KOPT-K1 (cell line): ENCODE data around the gene KRTAP12-3.

Source experiments
- H3K27ac ChIP-seq: fragments of 200-600 bp; sonication (generic); 2 replicates; pipeline ENCODE4 v1.5.1; 2016; ENCODE audit warnings: antibody characterized with exemption, mild to moderate bottlenecking, low read depth, low read length; ENCODE audit not compliant: poor library complexity, severe bottlenecking
- H3K36me3 ChIP-seq: fragments of 200-600 bp; sonication (generic); 2 replicates; pipeline ENCODE4 v1.5.1; 2017; ENCODE audit warnings: antibody characterized with exemption, mild to moderate bottlenecking, low read length, moderate library complexity; ENCODE audit not compliant: insufficient read depth
- H3K9me3 ChIP-seq: fragments of 200-600 bp; sonication (generic); 2 replicates; pipeline ENCODE4 v1.5.1; 2017; ENCODE audit warnings: antibody characterized with exemption, low read length, mild to moderate bottlenecking; ENCODE audit not compliant: insufficient read depth, poor library complexity, severe bottlenecking

KRTAP12-3 gene

GRCh38 chr21:44697811-44698734 is 40.3 kb downstream of the KRTAP12-3 start:
- peaks cover 11% of the 10 kb centered on the region for H3K9me3 ChIP-seq
- no peak overlapping the region for H3K27ac ChIP-seq
- no peaks in the 10 kb centered on the region for H3K36me3 ChIP-seq

- Histone ChIP-seq H3K36me3 (no peaks in the 10 kb centered on the region), H3K9me3 (no peaks in the 10 kb centered on the region), H3K27ac (no peak overlapping the region)
Measured at GRCh38 chr21:44699502-44700001, 41.8 kb downstream of the KRTAP12-3 start.

- Histone ChIP-seq H3K27ac (no peak overlapping the region), H3K9me3 (no peaks in the 10 kb centered on the region), H3K36me3 (no peaks in the 10 kb centered on the region)
Measured at GRCh38 chr21:44700101-44701022, 42.6 kb downstream of the KRTAP12-3 start.

DNA sequence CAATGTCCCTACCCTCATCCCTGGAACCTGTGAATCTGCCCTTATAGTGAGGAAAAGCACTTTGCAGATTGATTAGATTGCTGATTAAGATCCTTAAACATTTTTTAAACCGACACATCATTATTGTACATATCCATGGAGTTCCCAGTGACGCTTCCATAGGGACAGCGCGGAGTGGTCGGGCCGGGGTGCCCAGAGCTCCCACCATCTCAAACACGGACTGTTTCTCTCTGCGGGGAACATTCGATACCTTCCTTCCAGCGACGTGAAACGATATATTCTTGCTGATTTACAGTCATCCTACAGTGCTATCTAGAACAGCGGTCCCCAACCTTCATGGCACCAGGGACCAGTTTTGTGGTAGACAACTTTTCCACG is 43.3 kb downstream of the KRTAP12-3 start:
- no peak overlapping the region for H3K27ac ChIP-seq
- H3K36me3 ChIP-seq = no peaks in the 10 kb centered on the region

GRCh38 chr21:44701541-44701940 is 43.8 kb downstream of the KRTAP12-3 start:
- Histone ChIP-seq H3K27ac (no peak overlapping the region), H3K36me3 (no peaks in the 10 kb centered on the region), H3K9me3 (peaks cover 7% of the 10 kb centered on the region)

More for the DNA sequence above, 43.3 kb downstream of the KRTAP12-3 start:
- peaks cover 2% of the 10 kb centered on the region for H3K9me3 ChIP-seq

- H3K27ac ChIP-seq = no peak overlapping the region
- no peaks in the 10 kb centered on the region for H3K36me3 ChIP-seq
- peaks cover 11% of the 10 kb centered on the region for H3K9me3 ChIP-seq
Measured at GRCh38 chr21:44702111-44702972, 44.6 kb downstream of the KRTAP12-3 start.

GRCh38 chr21:44702973-44703730 is 45.4 kb downstream of the KRTAP12-3 start:
- no peaks in the 10 kb centered on the region for H3K36me3 ChIP-seq
- H3K9me3 ChIP-seq = peaks cover 11% of the 10 kb centered on the region
- no peak overlapping the region for H3K27ac ChIP-seq

DNA sequence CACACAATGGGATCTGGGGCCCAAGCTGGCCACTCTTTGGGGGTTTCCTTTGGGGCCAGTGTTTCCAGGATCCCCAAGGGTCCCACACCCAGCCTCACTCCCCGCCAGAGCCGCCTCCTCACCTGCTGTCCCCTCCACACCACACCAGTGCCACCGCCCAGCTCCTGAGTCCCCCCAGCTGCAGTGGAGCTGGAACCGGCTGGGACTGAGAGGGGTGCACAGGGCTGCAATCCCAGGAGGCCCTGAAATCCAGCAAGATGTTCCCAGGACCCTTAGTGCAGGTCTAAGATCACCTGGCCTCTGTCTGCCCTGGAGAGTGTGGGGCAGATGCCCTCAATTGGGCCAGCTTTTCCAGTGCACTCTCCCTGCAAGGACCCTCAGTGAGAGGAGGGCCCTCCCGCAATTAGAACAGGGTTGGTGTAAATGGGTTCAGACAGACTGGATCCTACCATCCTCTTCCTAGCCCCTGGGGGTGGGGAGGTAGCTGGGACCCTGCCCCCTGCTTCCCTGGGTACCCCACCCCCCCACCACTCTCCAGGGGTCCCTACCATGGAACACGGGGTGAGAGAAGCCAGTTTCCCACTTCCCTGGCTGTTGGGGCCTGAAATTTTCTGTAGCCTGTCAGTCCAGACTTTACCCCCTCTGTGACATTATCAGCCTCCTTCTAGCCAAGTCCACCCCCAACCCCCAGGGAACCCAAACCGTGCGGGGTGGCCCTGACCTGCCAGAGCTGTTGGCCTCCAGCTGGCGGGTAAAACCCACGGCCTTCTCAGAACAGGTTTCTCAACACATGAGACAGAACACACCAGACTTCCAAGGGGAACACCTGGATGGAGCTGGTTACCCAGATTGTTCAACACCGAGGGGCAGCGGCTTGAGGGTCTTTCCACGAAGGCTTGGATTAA is 46.3 kb downstream of the KRTAP12-3 start:
- H3K27ac ChIP-seq = no peak overlapping the region

DNA sequence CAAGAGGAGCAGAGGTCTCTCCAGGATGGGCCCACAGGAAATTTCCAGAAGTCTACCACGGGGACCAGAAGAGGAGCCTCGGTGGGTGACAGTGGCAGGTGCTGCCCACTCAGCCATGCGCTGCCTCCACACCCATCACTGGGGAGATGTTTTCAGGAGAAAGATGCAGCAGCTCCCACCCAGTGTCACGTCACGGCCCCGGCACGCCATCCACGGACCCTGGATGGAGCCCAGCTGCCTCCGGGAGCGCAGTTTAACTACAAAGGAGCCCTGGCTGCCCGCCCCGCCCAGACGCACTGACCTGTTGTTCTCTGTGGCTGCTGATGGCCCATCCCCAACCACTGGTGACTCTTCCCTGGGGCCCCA is 46.9 kb downstream of the KRTAP12-3 start:
- H3K36me3 ChIP-seq = no peaks in the 10 kb centered on the region
- H3K9me3 ChIP-seq = peaks cover 11% of the 10 kb centered on the region
- no peak overlapping the region for H3K27ac ChIP-seq

More for the DNA sequence above, 46.3 kb downstream of the KRTAP12-3 start:
- Histone ChIP-seq H3K36me3 (no peaks in the 10 kb centered on the region), H3K9me3 (peaks cover 11% of the 10 kb centered on the region)

GRCh38 chr21:44706026-44706705 is 48.4 kb downstream of the KRTAP12-3 start:
- H3K27ac ChIP-seq = no peak overlapping the region

DNA sequence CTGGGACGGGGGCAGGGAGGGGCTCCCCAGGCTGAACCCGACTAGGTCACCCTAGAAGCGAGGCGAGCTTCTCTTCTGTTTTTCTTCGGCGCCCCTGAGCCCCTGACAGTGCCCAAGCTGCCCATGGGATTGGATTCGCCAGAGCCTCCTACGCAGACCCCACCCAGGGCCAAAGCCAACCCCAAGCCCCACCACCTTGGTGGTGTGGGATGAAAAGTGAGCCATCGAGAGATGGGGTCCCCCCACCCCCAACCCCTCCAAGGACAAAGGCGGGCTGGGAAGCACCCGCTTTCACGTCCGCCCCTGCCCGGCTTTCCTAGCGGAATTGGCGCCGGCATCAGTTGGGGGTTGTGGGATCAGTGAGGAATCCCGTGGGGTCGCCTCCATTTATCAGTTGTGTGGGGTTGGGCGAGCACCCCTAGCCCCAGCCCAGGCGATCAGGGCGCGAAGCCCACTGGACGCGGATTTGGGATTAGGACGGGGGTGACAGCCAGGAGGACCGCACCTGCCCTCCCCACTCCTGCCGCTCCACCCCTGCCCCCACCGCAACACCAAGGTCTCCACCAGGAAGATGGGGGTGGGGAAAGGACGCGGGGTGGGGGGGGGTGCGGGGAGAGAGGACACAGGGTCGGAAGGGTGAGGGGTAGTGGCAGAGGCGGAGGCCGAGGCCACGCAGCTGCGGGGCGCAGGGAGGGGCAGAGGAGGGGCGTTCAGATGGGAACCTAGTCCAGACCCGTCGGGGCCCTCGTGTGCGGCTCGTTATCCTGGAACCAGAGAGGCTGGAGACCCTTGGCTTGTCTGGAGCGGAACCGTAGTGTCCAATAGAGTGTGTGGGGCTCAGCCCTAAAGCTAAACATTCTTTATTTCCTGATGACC is 49.2 kb downstream of the KRTAP12-3 start:
- Histone ChIP-seq H3K27ac (no peak overlapping the region), H3K36me3 (no peaks in the 10 kb centered on the region), H3K9me3 (peaks cover 11% of the 10 kb centered on the region)

More at GRCh38 chr21:44706026-44706705, 48.4 kb downstream of the KRTAP12-3 start:
- Histone ChIP-seq H3K36me3 (no peaks in the 10 kb centered on the region), H3K9me3 (peaks cover 11% of the 10 kb centered on the region)
